GM12891 (cell line): ENCODE measurements around the gene DLX4.

Source experiments
- DNase-seq: peaks from one replicate; pipeline ENCODE4 v3.0.0; 2011; ENCODE audit warnings: low spot score; ENCODE audit not compliant: insufficient read length
- FAIRE-seq: peaks from 2 replicates; lab custom pipeline; 2011; peaks lifted over from hg19 to GRCh38; lab: Jason Lieb, UNC
- PAX5 ChIP-seq: IDR thresholded peaks from 2 replicates; pipeline ENCODE4 v1.6.1; 2011; ENCODE audit warnings: low read length, moderate library complexity, mild to moderate bottlenecking; ENCODE audit not compliant: insufficient read depth, severe bottlenecking
- POLR2A ChIP-seq: IDR thresholded peaks from 2 replicates; pipeline ENCODE4 v1.6.1; 2011; ENCODE audit warnings: low read depth, low read length, control low read depth
- POLR2AphosphoS5 ChIP-seq: IDR thresholded peaks from 2 replicates; pipeline ENCODE4 v1.6.1; 2011; ENCODE audit warnings: low read depth, low read length, control low read depth
- POU2F2 ChIP-seq: IDR thresholded peaks from 2 replicates; pipeline ENCODE4 v1.6.1; 2011; ENCODE audit warnings: low read depth, mild to moderate bottlenecking, control low read depth, low read length, moderate library complexity
- SPI1 ChIP-seq: IDR thresholded peaks from 2 replicates; pipeline ENCODE4 v1.6.1; 2011; ENCODE audit warnings: low read depth, low read length, control low read depth
- TAF1 ChIP-seq: IDR thresholded peaks from 2 replicates; pipeline ENCODE4 v1.6.1; 2011; ENCODE audit warnings: low read depth, low read length, control low read depth

DLX4 gene

DNA sequence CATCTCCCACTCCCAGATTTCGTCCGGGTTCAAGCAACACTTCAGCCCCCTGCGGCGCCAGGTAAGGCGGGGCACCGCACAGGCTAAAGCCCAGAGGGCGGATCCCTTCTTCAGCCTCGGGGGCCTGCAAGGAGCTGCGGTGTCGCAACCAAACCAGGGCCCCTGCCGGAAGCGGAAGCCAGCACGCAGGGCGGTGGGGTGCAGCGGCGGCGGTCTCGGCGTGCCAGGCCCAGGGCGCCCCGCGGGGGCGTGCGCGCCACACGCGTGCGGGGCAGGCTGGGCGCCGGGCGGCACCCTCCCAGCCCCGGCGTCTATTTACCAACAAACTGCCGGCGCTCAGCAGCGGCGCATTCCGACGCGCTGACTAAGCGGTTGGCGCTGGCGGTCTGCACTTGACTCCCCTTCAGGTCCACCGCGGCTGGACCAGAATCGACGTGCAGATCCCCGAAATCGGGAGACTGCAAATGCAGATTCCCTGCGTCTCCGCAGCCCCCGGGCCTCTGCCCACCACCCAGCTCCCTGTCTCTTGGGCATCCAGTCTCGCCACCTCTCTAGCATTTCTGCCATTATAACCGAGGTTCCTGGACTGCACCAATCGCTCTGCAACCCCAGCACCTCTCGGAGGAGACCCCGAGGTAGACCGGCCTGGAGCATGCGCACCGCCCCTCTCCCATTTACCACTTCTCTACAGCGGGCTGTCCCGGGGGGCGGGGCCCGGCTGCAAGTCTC, 421 bp upstream of the DLX4 start:
- no peak for TF ChIP-seq POLR2AphosphoS5
- TF ChIP-seq TAF1, result no peak
- no peak for TF ChIP-seq POU2F2
- TF ChIP-seq POLR2A, result no peak
- TF ChIP-seq PAX5, result no peak
- no peak for TF ChIP-seq SPI1
- DNase-seq (peak; percentile 82), FAIRE-seq (peak; percentile 88)

DNA sequence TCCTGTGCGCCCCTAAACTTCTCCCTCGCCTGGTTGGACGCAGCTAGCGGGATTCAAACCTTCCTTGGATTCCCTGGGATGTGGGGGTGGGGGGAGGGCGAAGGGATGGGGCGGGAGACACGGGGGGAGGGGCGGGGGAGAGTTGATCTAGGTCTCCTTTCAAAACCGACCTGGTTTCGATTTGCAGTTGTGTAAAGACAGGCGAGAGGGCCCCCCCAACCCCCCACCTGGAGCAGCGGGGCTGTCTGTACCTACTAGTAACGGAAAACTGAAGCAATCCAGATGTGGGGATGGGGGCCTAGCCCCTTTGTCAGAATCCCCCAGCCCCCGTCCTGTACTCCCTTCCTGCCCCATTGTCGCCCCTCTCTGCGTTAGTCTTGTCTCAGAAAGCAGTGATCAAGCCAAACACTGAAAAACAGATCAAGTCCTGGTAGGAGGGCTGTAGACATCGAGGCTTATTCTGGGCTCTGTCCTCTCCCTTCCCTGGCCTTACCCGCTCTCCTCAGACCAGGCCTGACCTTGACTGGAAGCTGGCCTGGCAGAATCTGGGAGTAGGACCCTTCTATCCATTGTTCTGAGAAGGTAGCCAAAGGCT, 902 bp downstream of the DLX4 start:
- DNase-seq (no peak), FAIRE-seq (no peak)
- no peak for TF ChIP-seq PAX5
- no peak for TF ChIP-seq SPI1
- no peak for TF ChIP-seq POLR2A
- no peak for TF ChIP-seq POLR2AphosphoS5
- TF ChIP-seq POU2F2, result no peak
- no peak for TF ChIP-seq TAF1

GRCh38 chr17:49970498-49970897, 1.5 kb downstream of the DLX4 start:
- no peak for FAIRE-seq
- TF ChIP-seq PAX5 (no peak), SPI1 (no peak), POU2F2 (no peak), POLR2A (no peak), POLR2AphosphoS5 (no peak)
- DNase-seq, result no peak

DNA sequence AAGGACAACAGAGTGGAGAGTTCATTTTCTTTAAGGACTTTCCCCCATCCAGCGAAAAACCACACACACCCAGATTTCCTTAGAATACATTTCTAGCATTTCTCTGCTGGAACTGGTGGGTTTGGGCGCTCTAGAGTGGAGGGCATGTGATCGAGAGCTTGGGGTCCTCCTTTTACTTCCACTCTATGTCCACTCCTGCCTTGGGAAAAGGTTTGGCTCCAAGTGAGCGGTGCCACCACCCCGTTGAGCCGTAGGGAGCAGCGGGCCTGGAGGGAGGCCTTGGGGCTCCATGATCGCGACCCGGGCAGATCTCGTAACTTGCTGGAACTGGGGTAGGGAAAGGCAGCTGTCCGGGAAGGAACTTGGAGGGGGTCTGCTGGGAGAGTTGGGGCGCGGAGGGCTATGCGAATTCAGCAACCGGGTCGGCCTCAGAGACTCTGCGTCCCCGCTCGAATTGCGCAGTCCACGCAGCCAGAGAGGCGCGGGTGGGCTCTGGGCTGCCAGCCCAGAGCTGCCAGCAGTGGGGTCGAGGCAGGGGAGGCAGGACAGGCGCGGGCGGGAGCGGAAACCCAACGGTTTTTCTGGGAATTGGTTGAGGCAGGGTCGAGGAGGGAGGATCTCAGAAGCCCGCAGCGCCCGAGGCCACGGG, 2.3 kb downstream of the DLX4 start:
- no peak for TF ChIP-seq POLR2A
- TF ChIP-seq SPI1, result no peak
- no peak for TF ChIP-seq PAX5
- no peak for TF ChIP-seq POLR2AphosphoS5
- TF ChIP-seq TAF1, result no peak
- no peak for TF ChIP-seq POU2F2
- no peak for FAIRE-seq
- DNase-seq, result no peak

DNA sequence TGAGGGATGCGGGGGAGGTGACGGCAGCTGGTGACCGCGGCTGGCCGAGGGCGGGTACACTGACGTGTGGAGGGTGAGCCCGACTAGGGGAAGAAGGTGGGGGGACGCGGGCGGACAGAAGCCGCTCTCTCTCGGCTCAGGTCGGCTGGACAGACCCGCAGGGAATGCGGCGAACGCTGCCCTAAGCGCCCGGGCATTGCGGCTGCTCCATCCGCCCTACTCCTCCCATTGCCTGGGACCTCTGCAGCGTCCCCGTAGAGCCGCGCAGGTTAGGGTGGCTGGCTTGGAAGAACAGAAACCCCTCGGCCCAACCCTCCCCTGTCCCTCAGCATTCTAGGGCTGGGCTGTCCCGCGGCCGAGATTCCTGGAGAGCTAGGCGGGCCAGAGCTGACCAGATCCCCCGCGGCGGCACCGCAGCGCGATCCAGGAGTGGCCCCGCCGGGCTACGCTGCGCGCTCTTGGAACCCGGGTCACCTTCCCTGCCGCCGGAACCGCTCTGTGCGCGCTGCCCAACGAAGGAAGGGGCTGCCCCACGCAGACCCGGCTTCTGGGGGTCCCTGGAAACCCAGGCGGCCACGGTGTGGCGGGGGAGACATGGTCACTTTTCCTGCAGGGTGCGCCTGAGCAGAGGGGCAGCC, 3.0 kb downstream of the DLX4 start:
- TF ChIP-seq POLR2A (no peak), POU2F2 (no peak), TAF1 (no peak), SPI1 (no peak), PAX5 (no peak), POLR2AphosphoS5 (no peak)
- DNase-seq, result no peak
- FAIRE-seq, result no peak

GRCh38 chr17:49972486-49973270, 3.7 kb downstream of the DLX4 start:
- DNase-seq, result no peak
- no peak for FAIRE-seq
- TF ChIP-seq POU2F2, result no peak
- TF ChIP-seq POLR2AphosphoS5, result no peak
- no peak for TF ChIP-seq TAF1
- no peak for TF ChIP-seq PAX5
- no peak for TF ChIP-seq SPI1
- no peak for TF ChIP-seq POLR2A

GRCh38 chr17:49973271-49973615, 4.3 kb downstream of the DLX4 start:
- TF ChIP-seq POU2F2, result no peak
- no peak for TF ChIP-seq POLR2A
- no peak for TF ChIP-seq POLR2AphosphoS5
- no peak for TF ChIP-seq PAX5
- TF ChIP-seq TAF1, result no peak
- no peak for TF ChIP-seq SPI1
- FAIRE-seq (no peak), DNase-seq (no peak)

DNA sequence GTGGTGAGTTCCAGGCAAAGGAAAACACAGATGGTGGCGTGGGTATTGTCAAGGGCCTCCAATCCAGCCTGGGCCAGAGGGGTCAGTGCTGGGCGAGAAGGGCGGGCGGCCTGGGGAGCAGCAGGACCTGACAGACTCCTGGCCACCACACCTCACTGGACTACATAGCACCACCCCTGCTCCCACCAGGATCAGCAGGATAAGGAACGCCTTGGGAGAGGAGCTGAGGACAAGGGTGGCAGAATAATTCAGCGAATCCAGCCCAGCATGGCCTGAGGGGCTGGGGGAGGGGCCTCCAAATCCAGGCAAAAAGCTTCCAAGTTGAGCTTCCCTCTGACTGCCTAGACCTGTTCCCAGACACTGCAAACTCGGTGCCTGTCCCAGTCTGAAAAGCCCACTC, 6.5 kb downstream of the DLX4 start:
- TF ChIP-seq TAF1 (no peak), PAX5 (no peak), POLR2A (no peak), SPI1 (no peak), POU2F2 (no peak), POLR2AphosphoS5 (no peak)
- FAIRE-seq (no peak), DNase-seq (no peak)

DNA sequence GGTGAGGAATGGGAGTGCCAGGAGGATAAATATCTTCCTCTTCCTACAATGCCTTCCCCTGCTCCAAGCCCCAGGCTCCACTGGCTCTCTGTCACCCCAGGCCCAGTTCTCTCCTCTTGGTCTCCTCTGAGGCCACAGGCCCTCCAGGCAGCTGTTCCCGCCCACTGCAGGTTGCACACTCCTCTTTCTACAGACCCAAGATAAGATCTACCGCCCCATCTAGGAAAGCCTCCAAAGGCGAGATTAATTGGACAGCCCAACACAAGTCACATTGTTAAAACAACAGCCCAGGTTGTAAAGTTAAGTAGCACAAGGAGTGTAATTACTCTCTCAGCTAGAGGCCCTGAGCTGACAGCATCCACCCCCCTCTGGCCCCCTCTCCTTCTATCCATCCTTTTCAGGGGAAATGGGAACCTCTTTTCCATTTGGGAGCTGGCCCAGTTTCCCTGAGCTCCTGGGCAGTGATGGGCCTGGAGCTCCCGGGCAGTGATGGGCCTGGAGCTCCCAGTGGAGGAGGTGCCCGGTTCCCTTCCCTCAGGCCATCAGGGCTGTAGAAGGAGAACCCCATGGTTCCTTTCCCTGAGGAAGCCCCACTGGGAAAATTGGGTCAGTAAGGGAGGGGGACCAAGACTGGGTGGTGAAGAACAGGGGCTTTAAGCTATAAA, 7.3 kb downstream of the DLX4 start:
- FAIRE-seq (no peak), DNase-seq (no peak)
- TF ChIP-seq POLR2AphosphoS5, result no peak
- TF ChIP-seq POU2F2, result no peak
- TF ChIP-seq POLR2A, result no peak
- TF ChIP-seq SPI1, result no peak
- no peak for TF ChIP-seq TAF1
- no peak for TF ChIP-seq PAX5
